HCT116 (cell line): Measurements from ENCODE around the gene TRIOBP. TPM values are rescaled to one million over a fixed set of nuclear protein-coding genes. Genes with fewer than 3 reads are reported as not detected.

ENCODE experiments used
- ATAC-seq: fragments of 200-7000 bp; cut with Tn5 transposase; 2 replicates; pipeline ENCODE4 v1.9.1; 2020; ENCODE audit warnings: mild to moderate bottlenecking, moderate library complexity
- BruUV-seq: library from RNA; stranded (reverse); fragments of 400-500 nt; replicated peaks from 2 replicates; lab custom pipeline; 2021; lab: Mats Ljungman, UMichigan
- CTCF ChIA-PET: fragments of 300-600 bp; sonication (Branson Sonifier 250); formaldehyde crosslinking; loops from one replicate; lab custom pipeline; 2021; ENCODE audit warnings: antibody characterized with exemption; lab: Charles Lee
- POLR2A ChIA-PET: fragments of 300-600, 350-600 bp; sonication (Branson Sonifier 250); formaldehyde crosslinking; loops from one replicate; lab custom pipeline; 2021; ENCODE audit warnings: antibody characterized with exemption; lab: Charles Lee
- RAD21 ChIA-PET, 2 experiments: fragments of 300-600 bp; sonication (Branson Sonifier 250); formaldehyde crosslinking; loops; one replicate each; lab custom pipeline; 2023; ENCODE audit warnings: low total read pairs in 2 of 2; ENCODE audit not compliant: uncharacterized antibody in 2 of 2, unreplicated experiment in 2 of 2, low non-redundant PET in 1 of 2; lab: Charles Lee
- DNase-seq: peaks from one replicate; pipeline ENCODE4 v3.0.0-alpha.2; 2010; ENCODE audit warnings: low read depth, low spot score
- H2AFZ ChIP-seq: fragments of 200-600 bp; shearing (Covaris generic), sonication (generic); 2 replicates; pipeline ENCODE4 v1.6.1; 2017; ENCODE audit warnings: low read depth, mixed run types, mixed read lengths, antibody characterized with exemption, low read length; ENCODE audit not compliant: poor library complexity, severe bottlenecking
- H3K27ac ChIP-seq: 2 replicates; pipeline ENCODE4 v1.5.1; 2012; ENCODE audit warnings: low read depth, low read length
- H3K27me3 ChIP-seq: fragments of 200-600 bp; sonication (generic); 2 replicates; pipeline ENCODE4 v1.6.1; 2016; ENCODE audit warnings: mixed run types, low read length, mixed read lengths; ENCODE audit not compliant: insufficient read depth
- H3K36me3 ChIP-seq, 2 experiments: fragments of 200-500 bp in 1 of 2; fragments of 200-600 bp in 1 of 2; sonication (Bioruptor generic) in 1 of 2; sonication (generic) in 1 of 2; 2 replicates each; pipeline versions ENCODE4 v1.5.1 to v1.6.1; 2014 to 2016; ENCODE audit warnings: low read length in 2 of 2, inconsistent platforms in 1 of 2, mixed read lengths in 1 of 2, mixed run types in 1 of 2; ENCODE audit not compliant: insufficient read depth in 2 of 2, control insufficient read depth in 1 of 2
- H3K4me1 ChIP-seq, 2 experiments: fragments of 200-600 bp in 1 of 2; sonication (generic) in 1 of 2; 2 replicates each; pipeline versions ENCODE4 v1.5.1 to v1.6.1; 2012 to 2017; ENCODE audit warnings: low read length in 2 of 2, inconsistent platforms in 1 of 2, mild to moderate bottlenecking in 1 of 2, mixed read lengths in 1 of 2, mixed run types in 1 of 2, moderate library complexity in 1 of 2; ENCODE audit not compliant: insufficient read depth in 2 of 2, control insufficient read depth in 1 of 2
- H3K4me2 ChIP-seq: fragments of 200-600 bp; sonication (generic); 2 replicates; pipeline ENCODE4 v1.6.1; 2017; ENCODE audit warnings: mixed run types, low read length, mixed read lengths
- H3K4me3 ChIP-seq, 2 experiments: fragments of 200-600 bp in 1 of 2; sonication (generic) in 1 of 2; replicated peaks in 1 of 2; 2 replicates each; pipeline ENCODE4 v1.5.1; 2011 to 2016; ENCODE audit warnings: low read length in 2 of 2, control low read depth in 1 of 2, low read depth in 1 of 2, mild to moderate bottlenecking in 1 of 2, mixed read lengths in 1 of 2, mixed run types in 1 of 2
- H3K79me2 ChIP-seq: fragments of 200-600 bp; sonication (generic); 2 replicates; pipeline ENCODE4 v1.6.1; 2017; ENCODE audit warnings: mild to moderate bottlenecking, mixed run types, low read length, moderate library complexity, mixed read lengths; ENCODE audit not compliant: insufficient read depth
- H3K9ac ChIP-seq: fragments of 200-600 bp; sonication (generic); 2 replicates; pipeline ENCODE4 v1.6.1; 2016; ENCODE audit warnings: low read length, mixed read lengths
- H3K9me2 ChIP-seq: fragments of 200-600 bp; sonication (generic), shearing (Covaris generic); 2 replicates; pipeline ENCODE4 v1.6.1; 2017; ENCODE audit warnings: mixed run types, mild to moderate bottlenecking, moderate library complexity; ENCODE audit not compliant: insufficient read depth
- H3K9me3 ChIP-seq, 2 experiments: fragments of 200-500 bp in 1 of 2; fragments of 200-600 bp in 1 of 2; sonication (Bioruptor generic) in 1 of 2; sonication (generic) in 1 of 2; 2 replicates each; pipeline ENCODE4 v1.6.1; 2014 to 2017; ENCODE audit warnings: low read length in 2 of 2, mixed read lengths in 2 of 2, inconsistent platforms in 1 of 2, low read depth in 1 of 2, mild to moderate bottlenecking in 1 of 2, mixed run types in 1 of 2, moderate library complexity in 1 of 2; ENCODE audit not compliant: control insufficient read depth in 1 of 2, insufficient read depth in 1 of 2
- H4K20me1 ChIP-seq: fragments of 200-600 bp; sonication (generic), shearing (Covaris generic); 2 replicates; pipeline ENCODE4 v1.6.1; 2017; ENCODE audit warnings: mixed run types, mild to moderate bottlenecking, moderate library complexity; ENCODE audit not compliant: insufficient read depth
- ATF3 ChIP-seq: IDR thresholded peaks from 2 replicates; pipeline ENCODE4 v1.6.1; 2012
- CBX3 ChIP-seq: IDR thresholded peaks from 2 replicates; pipeline ENCODE4 v1.6.1; 2012; ENCODE audit warnings: low read depth
- CTCF ChIP-seq, 3 experiments: fragments of 200-600 bp in 1 of 3; sonication (generic) in 1 of 3; IDR thresholded peaks in 2 of 3; conservative IDR thresholded peaks in 1 of 3; 2 replicates each; pipeline ENCODE4 v1.5.1; 2012 to 2017; ENCODE audit warnings: low read depth in 2 of 3, low read length in 2 of 3, antibody characterized with exemption in 1 of 3, borderline replicate concordance in 1 of 3, control low read depth in 1 of 3, mild to moderate bottlenecking in 1 of 3, mixed read lengths in 1 of 3, mixed run types in 1 of 3, moderate library complexity in 1 of 3; ENCODE audit not compliant: insufficient read depth in 1 of 3
- EGR1 ChIP-seq: IDR thresholded peaks from 2 replicates; pipeline ENCODE4 v1.6.1; 2012; ENCODE audit warnings: low read depth
- EZH2phosphoT487 ChIP-seq: fragments of 200-600 bp; IDR thresholded peaks from 2 replicates; pipeline ENCODE4 v1.6.1; 2018; ENCODE audit warnings: antibody characterized with exemption, borderline replicate concordance
- FOSL1 ChIP-seq: IDR thresholded peaks from 2 replicates; pipeline ENCODE4 v1.6.1; 2012; ENCODE audit warnings: low read depth
- JUND ChIP-seq: IDR thresholded peaks from 2 replicates; pipeline ENCODE4 v1.6.1; 2012
- MAX ChIP-seq: IDR thresholded peaks from 2 replicates; pipeline ENCODE4 v1.6.1; 2012
- POLR2A ChIP-seq: IDR thresholded peaks from 2 replicates; pipeline ENCODE4 v1.7.0; 2011; ENCODE audit warnings: borderline replicate concordance; ENCODE audit not compliant: insufficient read depth, insufficient read length; ENCODE audit errors: extremely low read depth
- POLR2AphosphoS5 ChIP-seq: IDR thresholded peaks from 2 replicates; pipeline ENCODE4 v1.6.1; 2011; ENCODE audit warnings: mild to moderate bottlenecking, low read depth, low read length, moderate library complexity
- RAD21 ChIP-seq: IDR thresholded peaks from 2 replicates; pipeline ENCODE4 v1.6.1; 2012; ENCODE audit warnings: low read depth, mild to moderate bottlenecking
- SRF ChIP-seq: IDR thresholded peaks from 2 replicates; pipeline ENCODE4 v1.6.1; 2012; ENCODE audit warnings: low read depth
- TCF7L2 ChIP-seq: IDR thresholded peaks from 2 replicates; pipeline ENCODE4 v1.7.0; 2011; ENCODE audit warnings: borderline replicate concordance, inconsistent platforms; ENCODE audit not compliant: insufficient read depth, insufficient read length; ENCODE audit errors: extremely low read depth
- ZBTB33 ChIP-seq: IDR thresholded peaks from 2 replicates; pipeline ENCODE4 v1.6.1; 2011; ENCODE audit warnings: mild to moderate bottlenecking, low read length, moderate library complexity; ENCODE audit not compliant: insufficient replicate concordance; ENCODE audit errors: extremely low read depth
- ZFX ChIP-seq: fragments of 450-650 bp; IDR thresholded peaks from 2 replicates; pipeline ENCODE4 v1.6.1; 2017
- intact Hi-C: fragments of 100-400 bp; cut with micrococcal nuclease; formaldehyde crosslinking; loops from 2 replicates; pipeline ENCODE4 v1.10.0; 2022
- total RNA-seq: library from RNA; stranded (reverse); gene quantifications from one replicate; pipeline ENCODE4 v1.2.1, GENCODE V29; 2021; ENCODE audit not compliant: unreplicated experiment

Gene TRIOBP
- total RNA-seq, 1 experiment from 2014 or later = 244 TPM

- H2AFZ ChIP-seq = no peak overlapping the region
Observed at GRCh38 chr22:37713761-37714160, 16.9 kb downstream of the TRIOBP start.

More at GRCh38 chr22:37713761-37714160, 16.9 kb downstream of the TRIOBP start:
- no peak overlapping the region for H3K27ac ChIP-seq
- no peaks in the 10 kb centered on the region for H3K9me2 ChIP-seq
- H3K4me3 ChIP-seq = no peak overlapping the region
- DNase-seq (no peak), ATAC-seq (no peak)
- no peaks in the 10 kb centered on the region for H3K27me3 ChIP-seq
- no peaks in the 10 kb centered on the region for H4K20me1 ChIP-seq
- H3K79me2 ChIP-seq = no peaks in the 10 kb centered on the region
- no TSS peak for BruUV-seq
- H3K9ac ChIP-seq = no peak overlapping the region
- no peak for TF ChIP-seq FOSL1
- TF ChIP-seq EZH2phosphoT487 = no peak
- no peak for TF ChIP-seq ATF3
- TF ChIP-seq TCF7L2 = no peak
- TF ChIP-seq POLR2AphosphoS5 = no peak
- TF ChIP-seq CBX3 = no peak
- no peak for TF ChIP-seq POLR2A
- TF ChIP-seq MAX = no peak
- no peak for TF ChIP-seq ZFX
- no peak for TF ChIP-seq RAD21
- TF ChIP-seq SRF = no peak
- TF ChIP-seq EGR1 = no peak
- TF ChIP-seq ZBTB33 = no peak
- no peak for TF ChIP-seq CTCF (IDR thresholded peaks at IDR 0.05 in 2 of 3, conservative IDR thresholded peaks at IDR 0.05 in 1 of 3; ENCODE audit: borderline replicate concordance in 1 of 3, insufficient read depth in 1 of 3, low read depth in 2 of 3, low read length in 2 of 3)
- TF ChIP-seq JUND = no peak
- ChIA-PET CTCF (no interaction called here), RAD21 (no interaction called here), POLR2A (no interaction called here)
- no peak overlapping the region for H3K4me2 ChIP-seq
- no peaks in the 10 kb centered on the region for H3K9me3 ChIP-seq
- 0 out of 4 replicates have a peak, but pooled peaks cover 0 to 2% of the 10 kb centered on the region in 2 experiments for H3K4me1 ChIP-seq
- no peaks in the 10 kb centered on the region for H3K36me3 ChIP-seq
- intact Hi-C loops = no loop called here
